Tibial artery (tissue), 4 donors: ENCODE data around the gene CEP120.
A peak's percentile ranks its signal among the peaks of the same experiment; 100 is the strongest.
"Not testable (repeated sequence)": the region's sequence is repeated elsewhere in the genome, so short reads cannot be mapped to it uniquely, and the experiment has no call there.

Experiments
- DNase-seq, 2 donors: peaks; one replicate each; pipeline ENCODE4 v3.0.0-alpha.2; 2019
- H3K27ac ChIP-seq, 2 donors: fragments of 200-600 bp; sonication (generic) in 1 of 2; 1 replicate in 1 of 2; 2 replicates in 1 of 2; pipeline ENCODE4 v1.5.1; 2018 to 2019; ENCODE audit warnings: mild to moderate bottlenecking in 1 of 2
- H3K27me3 ChIP-seq, 2 donors: fragments of 200-600 bp; sonication (generic) in 1 of 2; one replicate each; pipeline versions ENCODE4 v1.5.1 to v1.6.0; 2016 to 2019
- H3K36me3 ChIP-seq, 3 donors: fragments of 200-600 bp; sonication (generic) in 2 of 3; one replicate each; pipeline ENCODE4 v1.5.1; 2016 to 2019; ENCODE audit warnings: mild to moderate bottlenecking in 2 of 3
- H3K4me1 ChIP-seq, 4 donors: fragments of 200-600 bp; sonication (generic) in 2 of 4; 1 replicate in 3 of 4; 2 replicates in 1 of 4; pipeline ENCODE4 v1.5.1; 2016 to 2019
- H3K4me3 ChIP-seq, 2 donors: fragments of 200-600 bp; sonication (generic) in 1 of 2; 1 replicate in 1 of 2; 2 replicates in 1 of 2; pipeline ENCODE4 v1.5.1; 2018 to 2019; ENCODE audit warnings: mild to moderate bottlenecking in 2 of 2
- H3K9me3 ChIP-seq, 3 donors: fragments of 200-600 bp; sonication (generic) in 1 of 3; one replicate each; pipeline ENCODE4 v1.5.1; 2016 to 2019
- CTCF ChIP-seq, 2 experiments: fragments of 200-600 bp in 1 of 2; fragments of 450-650 bp in 1 of 2; IDR thresholded peaks; one replicate each; pipeline ENCODE4 v1.5.1; 2017 to 2019; ENCODE audit warnings: antibody characterized with exemption in 2 of 2, mild to moderate bottlenecking in 1 of 2, moderate library complexity in 1 of 2
- intact Hi-C: fragments of 100-400 bp; cut with DNase I; formaldehyde crosslinking; loops from one replicate; pipeline ENCODE4 v1.15.0; 2023; ENCODE audit warnings: low total_unique reads

The CEP120 gene

DNA sequence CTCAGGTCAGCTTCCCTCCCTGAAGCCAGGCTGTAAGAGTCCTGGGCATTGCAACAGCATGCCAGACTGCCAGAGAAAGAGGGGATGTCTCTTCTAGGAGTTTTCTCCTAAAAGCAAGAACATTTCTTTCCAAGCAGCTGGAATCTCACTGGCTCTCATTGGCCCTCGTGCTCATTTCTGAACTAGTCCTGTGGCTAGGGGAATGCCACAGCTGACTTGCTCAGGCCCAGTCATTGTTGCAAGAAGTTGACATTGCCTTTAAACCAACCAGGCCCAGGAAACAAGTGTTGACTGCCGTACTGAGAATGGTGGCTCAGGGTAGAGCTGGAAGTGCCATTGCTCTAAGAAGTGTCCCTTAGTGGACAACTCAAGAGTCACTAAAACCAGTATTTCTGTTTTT, 15.0 kb upstream of the CEP120 start:
- Histone ChIP-seq H3K4me1 (no peaks in the 10 kb centered on the region), H3K27ac (no peak overlapping the region), H3K36me3 (no peaks in the 10 kb centered on the region), H3K27me3 (no peaks in the 10 kb centered on the region), H3K9me3 (no peaks in the 10 kb centered on the region), H3K4me3 (no peak overlapping the region)
- no peak for DNase-seq
- intact Hi-C loops = no loop called here
- TF ChIP-seq CTCF (IDR thresholded peaks at IDR 0.05) = no peak

DNA sequence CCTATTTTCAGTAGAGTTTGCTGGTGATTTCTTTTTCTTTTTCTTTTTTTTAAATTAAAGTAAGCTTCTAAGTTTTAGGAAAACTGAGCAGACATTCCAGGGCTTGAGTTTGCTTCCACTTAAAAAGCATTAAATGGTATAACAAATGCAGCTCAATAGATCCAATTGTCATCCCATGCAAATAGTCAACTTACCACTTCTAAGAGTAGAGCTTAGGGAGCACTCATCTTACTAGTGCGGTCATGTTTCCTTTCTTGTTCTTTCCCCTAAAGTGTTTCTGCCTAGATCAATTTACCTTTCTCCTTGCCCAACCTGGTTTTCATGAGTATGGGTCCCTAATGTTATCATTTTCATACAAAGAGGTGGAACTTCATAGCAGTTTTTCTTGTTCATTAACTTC, 13.0 kb upstream of the CEP120 start:
- intact Hi-C loops = no loop called here
- no peaks in the 10 kb centered on the region for H3K4me1 ChIP-seq
- H3K36me3 ChIP-seq = no peaks in the 10 kb centered on the region

DNA sequence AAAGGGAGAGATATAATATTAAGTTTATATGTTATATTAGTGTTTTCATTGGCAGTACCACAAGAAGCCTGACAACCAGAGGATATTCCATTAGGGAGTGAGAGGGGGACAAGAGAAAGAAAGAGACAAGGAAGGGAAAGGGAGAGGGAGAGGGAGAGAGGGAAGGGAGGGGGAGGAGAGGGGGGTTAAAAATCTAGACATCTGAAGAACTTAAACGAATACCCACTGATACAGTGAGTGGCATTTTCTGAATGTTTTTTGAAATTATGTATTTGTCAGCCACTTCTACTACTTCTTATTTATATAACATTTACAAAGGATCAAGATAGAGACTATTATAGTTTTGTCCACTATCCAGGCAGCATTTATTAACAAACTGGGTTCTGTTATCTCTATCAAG, 11.6 kb upstream of the CEP120 start:
- Histone ChIP-seq H3K4me1 (no peaks in the 10 kb centered on the region), H3K36me3 (no peaks in the 10 kb centered on the region), H3K27ac (no peak overlapping the region), H3K9me3 (no peaks in the 10 kb centered on the region), H3K4me3 (no peak overlapping the region), H3K27me3 (no peaks in the 10 kb centered on the region)
- DNase-seq = no peak
- no peak for TF ChIP-seq CTCF (IDR thresholded peaks at IDR 0.05)
- intact Hi-C loops = no loop called here

More for the DNA sequence above, 13.0 kb upstream of the CEP120 start:
- Histone ChIP-seq H3K9me3 (no peaks in the 10 kb centered on the region), H3K27me3 (no peaks in the 10 kb centered on the region), H3K27ac (no peak overlapping the region), H3K4me3 (no peak overlapping the region)
- no peak for DNase-seq
- no peak for TF ChIP-seq CTCF (IDR thresholded peaks at IDR 0.05)

DNA sequence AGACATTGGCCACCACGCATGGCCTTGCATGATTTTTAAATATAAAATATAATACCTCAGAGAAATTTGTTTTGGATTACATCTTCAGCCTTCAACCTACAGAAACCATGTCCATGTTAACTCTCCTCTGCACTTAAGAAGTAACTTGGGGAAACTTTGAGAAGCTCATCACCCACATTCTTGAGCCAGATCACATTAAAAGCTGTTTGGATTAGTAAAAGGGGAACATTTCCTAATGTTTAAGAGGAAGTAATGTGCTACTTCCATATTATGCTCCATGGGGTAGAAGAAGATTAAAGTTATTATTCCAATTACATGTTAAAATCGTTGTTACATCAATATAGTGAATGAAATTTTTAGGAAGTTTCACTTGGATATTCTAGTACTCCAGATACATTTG, 10.4 kb upstream of the CEP120 start:
- no peaks in the 10 kb centered on the region for H3K4me1 ChIP-seq
- no peaks in the 10 kb centered on the region for H3K9me3 ChIP-seq
- no peaks in the 10 kb centered on the region for H3K36me3 ChIP-seq
- no peak overlapping the region for H3K4me3 ChIP-seq
- no peak overlapping the region for H3K27ac ChIP-seq
- DNase-seq = no peak
- no peak for TF ChIP-seq CTCF (IDR thresholded peaks at IDR 0.05)
- intact Hi-C loops = no loop called here
- no peaks in the 10 kb centered on the region for H3K27me3 ChIP-seq

DNA sequence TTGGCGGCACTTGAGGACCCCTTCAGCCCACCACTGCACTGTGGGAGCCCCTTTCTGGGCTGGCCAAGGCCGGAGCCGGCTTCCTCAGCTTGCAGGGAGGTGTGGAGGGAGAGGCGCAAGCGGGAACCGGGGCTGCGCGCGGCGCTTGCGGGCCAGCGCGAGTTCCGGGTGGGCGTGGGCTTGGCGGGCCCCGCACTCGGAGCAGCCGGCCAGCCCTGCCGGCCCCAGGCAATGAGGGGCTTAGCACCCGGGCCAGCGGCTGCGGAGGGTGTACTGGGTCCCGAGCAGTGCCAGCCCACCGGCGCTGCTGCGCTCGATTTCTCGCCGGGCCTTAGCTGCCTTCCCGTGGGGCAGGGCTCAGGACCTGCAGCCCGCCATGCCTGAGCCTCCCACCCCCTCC, 7.2 kb upstream of the CEP120 start:
- H3K4me1 ChIP-seq, H3K27me3 ChIP-seq, H3K4me3 ChIP-seq, H3K9me3 ChIP-seq, H3K27ac ChIP-seq, DNase-seq, intact Hi-C loops, H3K36me3 ChIP-seq: not testable (repeated sequence)

- no peaks in the 10 kb centered on the region for H3K36me3 ChIP-seq
- intact Hi-C loops = loop anchor here (10.0 kb wide), 1 partner anchor 185 kb away; no protein-coding TSS in a partner anchor
- TF ChIP-seq CTCF (IDR thresholded peaks at IDR 0.05) = no peak
- H3K27ac ChIP-seq = no peak overlapping the region
- no peaks in the 10 kb centered on the region for H3K9me3 ChIP-seq
- peak in 1 of 2 donors; percentile 35 for DNase-seq
- H3K4me1 ChIP-seq = no peaks in the 10 kb centered on the region
- no peaks in the 10 kb centered on the region for H3K27me3 ChIP-seq
- no peak overlapping the region for H3K4me3 ChIP-seq
Observed at GRCh38 chr5:123429993-123430392, 6.8 kb upstream of the CEP120 start.
